ENCODE data around the gene C12orf57. TPM values are rescaled to one million over a fixed set of nuclear protein-coding genes. Genes with fewer than 3 reads are reported as not detected.

The C12orf57 gene
- total and polyA plus RNA-seq, 2 of the 13 experiments (the other 11 are each of a cell fraction or from before 2014, with no cell fraction given), result 84.0 to 287 TPM

DNA sequence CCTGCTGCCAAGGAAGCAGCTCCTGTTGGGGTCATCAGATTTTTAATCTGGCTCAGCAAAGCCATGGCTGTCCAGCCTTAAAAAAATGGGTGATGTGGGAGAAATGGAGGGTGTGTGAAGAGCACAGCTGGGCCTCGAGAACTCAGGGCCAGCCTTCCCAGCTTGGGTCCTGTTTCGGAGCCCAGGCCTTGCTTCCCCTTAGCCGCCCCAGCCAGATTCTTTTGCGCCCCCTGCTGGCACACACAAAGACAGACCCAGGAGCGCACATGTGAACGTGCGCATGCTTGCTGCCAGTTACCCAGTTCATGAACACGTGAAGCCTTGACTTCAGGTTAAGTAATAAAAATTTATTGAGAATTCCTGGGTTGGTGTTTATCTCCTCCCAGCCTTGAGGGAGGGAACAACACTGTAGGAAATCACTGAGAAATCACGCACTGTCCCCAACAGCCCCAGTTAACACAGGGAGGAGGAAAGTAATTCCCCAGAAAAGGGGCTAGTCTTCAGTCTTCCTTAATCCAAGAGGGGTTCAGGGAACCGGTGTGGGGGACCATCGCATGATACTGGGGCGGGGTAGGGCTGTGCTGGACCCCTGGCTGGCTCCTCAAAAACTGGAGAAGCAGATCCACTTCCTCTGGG lies 21.3 kb downstream of the C12orf57 start (continued):
- TF ChIP-seq ZBTB25 (CRISPR knock-in tag; IDR thresholded peaks at IDR 0.05) (0 out of 2 replicates have a peak, but pooled peaks have one; percentile 18), ZFP62 (CRISPR knock-in tag; IDR thresholded peaks at IDR 0.05) (no peak), CBFB (CRISPR knock-in tag; IDR thresholded peaks at IDR 0.05) (no peak), ZHX1 (CRISPR knock-in tag; IDR thresholded peaks at IDR 0.05; ENCODE audit: low read depth) (no peak), LCORL (IDR thresholded peaks at IDR 0.05) (no peak), LCORL (CRISPR knock-in tag; IDR thresholded peaks at IDR 0.05) (no peak), HHEX (CRISPR knock-in tag; IDR thresholded peaks at IDR 0.05) (no peak), STAT5B (CRISPR knock-in tag; IDR thresholded peaks at IDR 0.05) (no peak), RFXANK (CRISPR knock-in tag; IDR thresholded peaks at IDR 0.05) (no peak), IRF2 (CRISPR knock-in tag; IDR thresholded peaks at IDR 0.05) (peak; percentile 46; the same call in 1 of the 2 replicates), CBX5 (CRISPR knock-in tag; IDR thresholded peaks at IDR 0.05; ENCODE audit: borderline replicate concordance) (no peak), KDM2A (CRISPR knock-in tag; IDR thresholded peaks at IDR 0.05; ENCODE audit: borderline replicate concordance, low read depth) (peak; percentile 61; the same call in 1 of the 2 replicates), STAG1 (CRISPR knock-in tag; IDR thresholded peaks at IDR 0.05) (peak; percentile 74), CBX1 (IDR thresholded peaks at IDR 0.05; ENCODE audit: low read depth) (peak; percentile 35), ZNF788 (CRISPR knock-in tag; IDR thresholded peaks at IDR 0.05; ENCODE audit: borderline replicate concordance) (no peak), RBFOX2 (IDR thresholded peaks at IDR 0.05; ENCODE audit: low read depth, low read length) (no peak; the same call in 1 of the 2 replicates), ZNF776 (CRISPR knock-in tag; IDR thresholded peaks at IDR 0.05) (no peak), ZNF672 (CRISPR knock-in tag; IDR thresholded peaks at IDR 0.05) (no peak), ZSCAN25 (CRISPR knock-in tag; IDR thresholded peaks at IDR 0.05) (no peak), FUBP1 (CRISPR knock-in tag; IDR thresholded peaks at IDR 0.05; ENCODE audit: borderline replicate concordance) (no peak), SSRP1 (CRISPR knock-in tag; IDR thresholded peaks at IDR 0.05) (no peak), KDM4B (CRISPR knock-in tag; IDR thresholded peaks at IDR 0.05) (no peak), BORCS8-MEF2B (CRISPR knock-in tag; IDR thresholded peaks at IDR 0.05) (no peak)
- TF ChIP-seq, protein P1, sequence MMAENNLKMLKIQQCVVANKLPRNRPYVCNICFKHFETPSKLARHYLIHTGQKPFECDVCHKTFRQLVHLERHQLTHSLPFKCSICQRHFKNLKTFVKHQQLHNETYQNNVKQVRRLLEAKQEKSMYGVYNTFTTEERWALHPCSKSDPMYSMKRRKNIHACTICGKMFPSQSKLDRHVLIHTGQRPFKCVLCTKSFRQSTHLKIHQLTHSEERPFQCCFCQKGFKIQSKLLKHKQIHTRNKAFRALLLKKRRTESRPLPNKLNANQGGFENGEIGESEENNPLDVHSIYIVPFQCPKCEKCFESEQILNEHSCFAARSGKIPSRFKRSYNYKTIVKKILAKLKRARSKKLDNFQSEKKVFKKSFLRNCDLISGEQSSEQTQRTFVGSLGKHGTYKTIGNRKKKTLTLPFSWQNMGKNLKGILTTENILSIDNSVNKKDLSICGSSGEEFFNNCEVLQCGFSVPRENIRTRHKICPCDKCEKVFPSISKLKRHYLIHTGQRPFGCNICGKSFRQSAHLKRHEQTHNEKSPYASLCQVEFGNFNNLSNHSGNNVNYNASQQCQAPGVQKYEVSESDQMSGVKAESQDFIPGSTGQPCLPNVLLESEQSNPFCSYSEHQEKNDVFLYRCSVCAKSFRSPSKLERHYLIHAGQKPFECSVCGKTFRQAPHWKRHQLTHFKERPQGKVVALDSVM (CRISPR knock-in tag; IDR thresholded peaks at IDR 0.05), result no peak
